H9 (cell line): ENCODE results near the gene DPYSL3. TPM values are rescaled to one million over a fixed set of nuclear protein-coding genes. Genes with fewer than 3 reads are reported as not detected.

ENCODE experiments used
- DNase-seq: peaks from one replicate; pipeline ENCODE4 v3.0.0-alpha.2; 2017
- H2AFZ ChIP-seq: one replicate; pipeline ENCODE4 v1.6.1; 2013; ENCODE audit warnings: mild to moderate bottlenecking, low read length, control low read depth, moderate library complexity
- H2AK5ac ChIP-seq: 2 replicates; pipeline ENCODE4 v1.6.1; 2013; ENCODE audit warnings: low read length, control low read depth, mixed read lengths; ENCODE audit not compliant: insufficient read length
- H2BK120ac ChIP-seq: one replicate; pipeline ENCODE4 v1.6.1; 2013; ENCODE audit warnings: low read depth, mild to moderate bottlenecking, low read length, control low read depth, inconsistent platforms; ENCODE audit not compliant: poor library complexity, severe bottlenecking
- H2BK12ac ChIP-seq: 2 replicates; pipeline ENCODE4 v1.6.1; 2013; ENCODE audit warnings: low read length, control low read depth, mixed read lengths, low read depth; ENCODE audit not compliant: insufficient read length
- H2BK15ac ChIP-seq: 2 replicates; pipeline ENCODE4 v1.6.1; 2013; ENCODE audit warnings: low read depth, low read length, control low read depth
- H2BK20ac ChIP-seq: one replicate; pipeline ENCODE4 v1.6.1; 2013; ENCODE audit warnings: low read depth, mild to moderate bottlenecking, low read length, control low read depth, inconsistent platforms; ENCODE audit not compliant: poor library complexity, severe bottlenecking
- H2BK5ac ChIP-seq: 2 replicates; pipeline ENCODE4 v1.6.1; 2013; ENCODE audit warnings: low read length, control low read depth, mixed read lengths; ENCODE audit not compliant: insufficient read length
- H3K14ac ChIP-seq: 2 replicates; pipeline ENCODE4 v1.6.1; 2013; ENCODE audit warnings: low read length, control low read depth; ENCODE audit not compliant: insufficient read depth
- H3K18ac ChIP-seq: 2 replicates; pipeline ENCODE4 v1.6.1; 2013; ENCODE audit warnings: low read depth, mild to moderate bottlenecking, mixed read lengths, low read length, control low read depth; ENCODE audit not compliant: insufficient read length
- H3K23ac ChIP-seq: 2 replicates; pipeline ENCODE4 v1.6.1; 2013; ENCODE audit warnings: low read length, control low read depth, mixed read lengths, low read depth; ENCODE audit not compliant: insufficient read length
- H3K23me2 ChIP-seq: 2 replicates; pipeline ENCODE4 v1.6.1; 2013; ENCODE audit warnings: low read depth, mild to moderate bottlenecking, mixed read lengths, low read length, control low read depth; ENCODE audit not compliant: insufficient read length, poor library complexity, severe bottlenecking
- H3K27ac ChIP-seq: 2 replicates; pipeline ENCODE4 v1.5.1; 2013; ENCODE audit warnings: low read length, control low read depth, mixed read lengths, low read depth; ENCODE audit not compliant: insufficient read length
- H3K27me3 ChIP-seq: 2 replicates; pipeline ENCODE4 v1.6.1; 2013; ENCODE audit warnings: low read length, control low read depth, inconsistent platforms; ENCODE audit not compliant: insufficient read depth
- H3K4ac ChIP-seq: 2 replicates; pipeline ENCODE4 v1.6.1; 2013; ENCODE audit warnings: low read depth, mild to moderate bottlenecking, control low read depth, inconsistent platforms, low read length, moderate library complexity
- H3K4me1 ChIP-seq: 2 replicates; pipeline ENCODE4 v1.6.1; 2013; ENCODE audit warnings: low read length, control low read depth, inconsistent platforms; ENCODE audit not compliant: insufficient read depth
- H3K4me2 ChIP-seq: 2 replicates; pipeline ENCODE4 v1.6.1; 2013; ENCODE audit warnings: low read length, control low read depth, mixed read lengths; ENCODE audit not compliant: insufficient read length, insufficient read depth
- H3K56ac ChIP-seq: 2 replicates; pipeline ENCODE4 v1.6.1; 2013; ENCODE audit warnings: low read depth, mild to moderate bottlenecking, mixed read lengths, low read length, control low read depth; ENCODE audit not compliant: insufficient read length
- H3K79me1 ChIP-seq: 2 replicates; pipeline ENCODE4 v1.6.1; 2013; ENCODE audit warnings: low read depth, mild to moderate bottlenecking, moderate library complexity, low read length, control low read depth, inconsistent platforms; ENCODE audit not compliant: insufficient read depth, poor library complexity, severe bottlenecking
- H3K79me2 ChIP-seq: 2 replicates; pipeline ENCODE4 v1.6.1; 2013; ENCODE audit warnings: low read length, control low read depth, inconsistent platforms; ENCODE audit not compliant: insufficient read depth
- H3K9ac ChIP-seq: 2 replicates; pipeline ENCODE4 v1.6.1; 2013; ENCODE audit warnings: low read length, control low read depth, mixed read lengths; ENCODE audit not compliant: insufficient read length; ENCODE audit errors: extremely low read depth
- H3K9me3 ChIP-seq: one replicate; pipeline ENCODE4 v1.6.1; 2013; ENCODE audit warnings: low read depth, low read length, inconsistent platforms; ENCODE audit not compliant: control insufficient read depth
- H3T11ph ChIP-seq: one replicate; pipeline ENCODE4 v1.6.1; 2013; ENCODE audit warnings: mild to moderate bottlenecking, low read length, control low read depth, inconsistent platforms
- H4K20me1 ChIP-seq: one replicate; pipeline ENCODE4 v1.6.1; 2013; ENCODE audit not compliant: control insufficient read depth, insufficient read length, insufficient read depth
- H4K5ac ChIP-seq: 2 replicates; pipeline ENCODE4 v1.6.1; 2013; ENCODE audit warnings: low read depth, mild to moderate bottlenecking, mixed read lengths, low read length, control low read depth; ENCODE audit not compliant: insufficient read length
- H4K8ac ChIP-seq: replicated peaks from 2 replicates; pipeline ENCODE4 v1.6.1; 2013; ENCODE audit warnings: low read length, control low read depth, mixed read lengths, low read depth; ENCODE audit not compliant: insufficient read length
- H4K91ac ChIP-seq: 2 replicates; pipeline ENCODE4 v1.6.1; 2013; ENCODE audit warnings: low read depth, mild to moderate bottlenecking, moderate library complexity, mixed read lengths, low read length, control low read depth; ENCODE audit not compliant: insufficient read length
- H3K27ac Mint-ChIP-seq, 3 experiments: 2 replicates in 2 of 3; 3 replicates in 1 of 3; pipeline ENCODE4 v1.8.0; 2020 to 2021; ENCODE audit warnings: mixed read lengths in 3 of 3, mild to moderate bottlenecking in 1 of 3, moderate library complexity in 1 of 3
- H3K27me3 Mint-ChIP-seq: 2 replicates; pipeline ENCODE4 v1.8.0; 2021; ENCODE audit warnings: low read depth, mild to moderate bottlenecking, moderate library complexity, mixed read lengths
- H3K36me3 Mint-ChIP-seq, 3 experiments: 2 replicates in 2 of 3; 3 replicates in 1 of 3; pipeline ENCODE4 v1.8.0; 2020 to 2021; ENCODE audit warnings: low read depth in 3 of 3, mixed read lengths in 3 of 3; ENCODE audit not compliant: insufficient read depth in 1 of 3
- H3K4me1 Mint-ChIP-seq, 2 experiments: 2 replicates each; pipeline ENCODE4 v1.8.0; 2020; ENCODE audit warnings: mixed read lengths in 2 of 2
- H3K4me3 Mint-ChIP-seq, 2 experiments: 2 replicates in 1 of 2; 3 replicates in 1 of 2; pipeline ENCODE4 v1.8.0; 2020 to 2021; ENCODE audit warnings: mild to moderate bottlenecking in 2 of 2, mixed read lengths in 2 of 2, moderate library complexity in 1 of 2
- H3K9me3 Mint-ChIP-seq, 2 experiments: 2 replicates in 1 of 2; 3 replicates in 1 of 2; pipeline ENCODE4 v1.8.0; 2020; ENCODE audit warnings: mild to moderate bottlenecking in 2 of 2, mixed read lengths in 2 of 2, moderate library complexity in 1 of 2
- WGBS: extraction: QIAGEN DNeasy Blood & Tissue Kit; methylation state at CpG from one replicate; pipeline ENCODE4 v1.1.7; 2013; ENCODE audit warnings: missing lambda C conversion rate, low lambda C conversion rate, mixed read lengths; ENCODE audit not compliant: insufficient read length; ENCODE audit errors: extremely low coverage; 5-methylcytosine and 5-hydroxymethylcytosine counted together
- total RNA-seq: library from RNA; stranded (reverse); gene quantifications from 2 replicates; pipeline ENCODE4 v1.2.1, GENCODE V29; 2021
- TF ChIP-seq, protein P1 (sequence below): fragments of 200-600 bp; sonication (generic); conservative IDR thresholded peaks from 3 replicates; pipeline ENCODE4 v1.8.0; 2021; ENCODE audit warnings: antibody characterized with exemption, mild to moderate bottlenecking

DPYSL3 gene
- total RNA-seq, 1 experiment from 2014 or later, result 515 TPM

DNA sequence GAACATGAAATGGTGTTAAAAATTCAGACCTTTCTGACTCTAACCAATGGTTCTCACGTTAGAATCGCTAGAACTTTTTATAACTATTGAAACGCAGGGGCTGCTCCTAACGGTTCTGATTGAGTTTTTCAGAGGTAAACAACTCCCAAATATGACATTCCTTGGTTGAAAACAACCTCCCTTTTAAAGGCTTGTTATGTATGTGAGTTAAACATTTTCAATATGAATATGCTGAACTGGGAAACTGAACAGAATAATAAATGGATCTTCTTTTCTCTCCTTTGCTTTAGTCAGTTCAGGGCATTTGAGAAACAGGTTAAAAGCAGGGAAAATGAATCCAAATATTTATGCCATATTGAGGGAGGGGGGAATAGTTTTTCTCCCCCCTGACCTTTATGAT is 13.2 kb upstream of the DPYSL3 start:
- H3K4me2 ChIP-seq, result no peak overlapping the region
- no peaks in the 10 kb centered on the region for H3K27me3 ChIP-seq
- no peak overlapping the region for H3T11ph ChIP-seq
- H3K14ac ChIP-seq, result no peak overlapping the region
- no peak overlapping the region for H2BK5ac ChIP-seq
- no peaks in the 10 kb centered on the region for H3K9me3 Mint-ChIP-seq
- H2BK12ac ChIP-seq, result no peak overlapping the region
- H2BK120ac ChIP-seq, result no peak overlapping the region
- no peak overlapping the region for H4K91ac ChIP-seq
- no peak for DNase-seq
- no peak overlapping the region for H3K4ac ChIP-seq
- no peaks in the 10 kb centered on the region for H3K9me3 ChIP-seq
- no peak overlapping the region for H3K56ac ChIP-seq
- no peak overlapping the region for H2BK20ac ChIP-seq
- no peaks in the 10 kb centered on the region for H3K27me3 Mint-ChIP-seq
- H2BK15ac ChIP-seq, result no peak overlapping the region
- H3K4me1 ChIP-seq, result peaks cover 6% of the 10 kb centered on the region; the same call in 1 of the 2 replicates
- H3K23ac ChIP-seq, result no peak overlapping the region
- no peak overlapping the region for H2AFZ ChIP-seq
- no peaks in the 10 kb centered on the region for H3K79me2 ChIP-seq
- no peak overlapping the region for H3K4me3 Mint-ChIP-seq
- H3K9ac ChIP-seq, result no peak overlapping the region
- no peak overlapping the region for H4K8ac ChIP-seq
- H3K27ac Mint-ChIP-seq, result no peak overlapping the region
- no peak overlapping the region for H3K18ac ChIP-seq
- H3K23me2 ChIP-seq, result no peaks in the 10 kb centered on the region
- H3K27ac ChIP-seq, result no peak overlapping the region
- H3K36me3 Mint-ChIP-seq, result no peaks in the 10 kb centered on the region
- peaks cover 27 to 36% of the 10 kb centered on the region in 2 experiments for H3K4me1 Mint-ChIP-seq
- no peak overlapping the region for H4K5ac ChIP-seq
- no peaks in the 10 kb centered on the region for H4K20me1 ChIP-seq
- whole genome bisulfite sequencing, result no CpG with 5 or more reads among the region's 4 CpGs
- no peak overlapping the region for H2AK5ac ChIP-seq
- TF ChIP-seq, protein P1, sequence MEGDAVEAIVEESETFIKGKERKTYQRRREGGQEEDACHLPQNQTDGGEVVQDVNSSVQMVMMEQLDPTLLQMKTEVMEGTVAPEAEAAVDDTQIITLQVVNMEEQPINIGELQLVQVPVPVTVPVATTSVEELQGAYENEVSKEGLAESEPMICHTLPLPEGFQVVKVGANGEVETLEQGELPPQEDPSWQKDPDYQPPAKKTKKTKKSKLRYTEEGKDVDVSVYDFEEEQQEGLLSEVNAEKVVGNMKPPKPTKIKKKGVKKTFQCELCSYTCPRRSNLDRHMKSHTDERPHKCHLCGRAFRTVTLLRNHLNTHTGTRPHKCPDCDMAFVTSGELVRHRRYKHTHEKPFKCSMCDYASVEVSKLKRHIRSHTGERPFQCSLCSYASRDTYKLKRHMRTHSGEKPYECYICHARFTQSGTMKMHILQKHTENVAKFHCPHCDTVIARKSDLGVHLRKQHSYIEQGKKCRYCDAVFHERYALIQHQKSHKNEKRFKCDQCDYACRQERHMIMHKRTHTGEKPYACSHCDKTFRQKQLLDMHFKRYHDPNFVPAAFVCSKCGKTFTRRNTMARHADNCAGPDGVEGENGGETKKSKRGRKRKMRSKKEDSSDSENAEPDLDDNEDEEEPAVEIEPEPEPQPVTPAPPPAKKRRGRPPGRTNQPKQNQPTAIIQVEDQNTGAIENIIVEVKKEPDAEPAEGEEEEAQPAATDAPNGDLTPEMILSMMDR, result no peak
- H3K79me1 ChIP-seq, result no peaks in the 10 kb centered on the region
